NCI-H1048 (cell line): ENCODE results near the gene PVALEF.
"Not testable (repeated sequence)": the region's sequence is repeated elsewhere in the genome, so short reads cannot be mapped to it uniquely, and the experiment has no call there.

Experiments
- DNase-seq: peaks from one replicate; lab custom pipeline; 2025; lab: John Stamatoyannopoulos, UW

Gene PVALEF

DNA sequence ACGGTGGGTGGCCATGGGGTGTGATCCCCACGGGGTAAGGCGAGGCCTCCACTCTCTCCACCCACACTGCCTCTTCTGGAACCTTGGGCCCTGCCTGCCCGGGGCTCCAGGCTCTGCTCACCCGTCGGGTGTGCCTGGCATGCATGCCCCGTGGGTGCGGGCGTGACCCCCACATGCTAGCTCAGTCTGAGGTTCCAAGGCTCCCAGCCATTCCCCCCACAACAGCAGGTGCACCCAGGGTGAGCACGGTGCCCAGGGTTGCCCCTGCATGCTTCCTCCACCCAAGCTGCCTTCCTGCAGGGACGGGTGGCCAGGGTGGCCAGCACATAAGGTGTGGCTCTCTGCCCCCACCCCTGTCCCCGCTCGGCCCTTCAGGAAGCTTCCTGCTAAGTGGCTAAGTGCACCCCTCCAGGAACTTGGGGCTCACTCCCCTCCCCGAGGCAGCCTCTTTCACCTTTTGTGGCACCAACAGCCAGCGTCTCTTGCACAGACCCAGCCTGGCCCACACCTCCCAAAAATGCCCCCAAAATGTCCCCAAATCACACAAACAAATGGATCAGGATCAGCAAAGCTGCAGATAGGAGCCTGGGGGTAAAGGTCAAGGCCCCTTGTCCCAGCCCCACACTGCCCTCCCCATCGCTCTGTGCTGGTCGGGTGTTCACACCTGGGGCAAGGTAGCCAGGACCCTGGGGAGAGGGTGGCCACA, 21.4 kb upstream of the PVALEF start:
- no peak for DNase-seq

DNA sequence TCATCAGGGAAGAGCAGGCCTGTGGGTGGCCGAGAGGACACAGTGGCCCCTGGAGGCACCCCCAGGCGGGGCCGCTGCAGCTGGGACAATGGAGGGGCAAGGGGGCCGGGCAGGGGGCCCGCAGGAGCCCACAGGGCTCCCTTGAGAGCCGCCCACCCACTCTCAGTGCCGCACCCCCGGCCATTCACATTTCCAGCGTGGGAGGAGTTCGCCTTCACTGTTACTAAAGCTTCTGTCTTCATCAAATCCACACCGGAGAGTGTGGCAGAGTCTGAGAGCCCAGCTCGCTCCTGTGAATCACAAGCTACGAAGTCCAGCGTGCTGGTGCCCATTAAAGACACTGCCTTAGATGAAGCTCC, 20.9 kb upstream of the PVALEF start:
- DNase-seq, result no peak

DNA sequence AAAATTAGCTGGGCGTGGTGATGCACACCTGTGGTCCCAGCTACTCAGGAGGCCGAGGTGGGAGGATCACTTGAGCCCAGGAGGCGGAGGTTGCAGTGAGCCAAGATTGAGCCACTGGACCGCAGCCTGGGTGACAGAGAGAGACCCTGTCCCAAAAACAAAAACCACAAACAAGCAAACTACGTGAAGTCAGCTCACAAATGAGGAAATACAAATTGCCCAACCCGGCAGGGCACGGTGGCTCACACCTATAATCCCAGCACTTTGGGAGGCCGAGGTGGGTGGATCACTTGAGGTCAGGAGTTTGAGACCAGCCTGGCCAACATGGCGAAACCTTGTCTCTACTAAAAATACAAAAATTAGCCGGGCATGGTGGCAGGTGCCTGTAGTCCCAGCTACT, 19.1 kb upstream of the PVALEF start:
- not testable (repeated sequence) for DNase-seq

DNA sequence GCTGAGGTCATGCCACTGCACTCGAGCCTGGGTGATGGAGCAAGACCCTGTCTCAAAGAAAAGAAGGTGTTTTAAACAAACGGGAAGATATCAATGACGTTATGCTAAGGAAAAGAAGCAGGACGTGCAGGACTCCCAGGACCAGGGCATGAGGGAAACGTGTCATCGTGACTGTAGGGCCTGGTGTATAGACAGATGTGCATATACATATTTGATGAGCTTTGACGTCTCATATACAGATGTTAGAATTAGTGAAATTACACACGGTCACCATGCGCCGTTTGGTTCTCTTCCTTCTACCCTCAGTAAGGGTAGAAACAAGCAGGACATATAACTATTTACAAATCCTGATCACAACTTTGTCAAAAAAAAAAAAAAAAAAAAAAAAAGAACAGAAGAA, 17.6 kb upstream of the PVALEF start:
- no peak for DNase-seq

DNA sequence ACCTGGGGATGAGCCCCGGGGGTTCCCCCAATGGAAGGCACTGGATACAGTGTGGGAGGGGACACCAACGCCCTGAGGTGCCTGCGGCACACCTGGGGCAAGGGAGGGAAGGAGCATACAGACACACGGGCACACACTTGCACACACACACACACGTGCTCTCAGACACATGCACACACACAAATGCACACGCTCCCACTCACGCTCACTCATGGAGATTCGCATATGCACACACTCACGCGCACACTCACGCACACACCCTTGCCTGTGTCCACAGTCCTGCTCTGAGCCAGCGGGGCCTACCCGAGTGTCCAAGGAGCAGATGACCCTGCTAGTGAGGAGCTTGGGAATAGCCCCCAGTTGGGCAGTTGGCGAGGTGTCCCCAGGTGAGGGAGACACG, 16.7 kb upstream of the PVALEF start:
- no peak for DNase-seq

DNA sequence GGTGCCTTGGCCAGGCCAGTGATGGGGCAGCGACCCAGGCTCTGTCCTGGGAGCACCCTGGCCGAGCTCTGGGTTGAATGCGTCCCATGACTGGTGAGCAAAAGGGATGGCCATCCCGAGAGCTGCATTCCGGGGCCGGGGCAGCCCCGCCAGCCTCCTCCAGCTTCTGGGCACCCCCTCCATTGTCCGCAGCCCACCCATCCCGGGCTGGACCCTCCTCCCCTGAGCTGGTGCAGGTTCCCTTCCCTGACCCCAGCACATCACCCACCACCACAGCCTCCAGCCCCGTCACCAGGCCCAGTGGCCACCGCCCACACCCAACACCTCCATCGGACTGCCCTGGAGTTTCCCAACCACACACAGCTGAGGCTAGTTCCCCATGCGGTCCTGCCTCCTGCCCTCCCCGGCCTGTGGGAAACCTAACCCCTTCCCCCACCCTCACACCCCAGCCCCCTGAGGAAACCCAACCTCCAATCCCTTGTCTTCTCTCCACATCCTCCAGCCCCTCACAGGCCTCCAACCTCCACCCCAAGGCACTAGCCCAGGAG, 16.2 kb upstream of the PVALEF start:
- DNase-seq, result no peak

DNA sequence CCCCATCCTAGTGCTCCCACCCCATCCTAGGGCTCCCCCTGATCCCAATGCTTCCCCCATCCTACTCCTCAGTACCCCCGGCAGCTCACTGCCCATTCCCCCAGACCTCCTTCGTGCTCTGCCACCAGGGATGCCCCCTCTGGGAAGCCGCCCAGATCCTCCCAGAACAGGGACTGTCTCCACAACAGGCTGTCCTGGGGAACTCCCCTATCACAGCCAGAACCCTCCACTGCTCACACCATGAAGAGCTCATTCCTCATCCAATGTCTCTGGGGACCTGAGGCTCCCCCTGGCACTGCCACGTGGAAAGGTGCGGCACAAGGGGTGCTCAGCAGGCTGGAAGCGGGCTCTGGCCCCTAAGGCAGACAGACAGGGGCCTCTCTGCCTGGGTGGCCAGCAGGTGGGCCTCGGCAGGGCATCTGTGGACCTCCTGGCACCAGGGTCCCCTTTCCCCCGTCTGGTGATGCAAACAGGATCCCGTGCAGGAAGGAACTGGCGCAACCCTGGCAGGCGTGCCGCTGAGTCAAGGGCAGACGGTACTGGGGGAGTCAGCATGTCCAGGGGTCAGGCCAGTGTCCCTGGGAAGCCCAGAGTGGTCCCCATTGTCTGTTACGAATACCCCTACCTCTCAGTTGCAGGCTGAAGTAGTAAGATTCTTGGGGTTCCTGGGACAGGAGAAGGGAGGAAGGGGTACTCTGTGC, 14.8 kb upstream of the PVALEF start:
- no peak for DNase-seq

DNA sequence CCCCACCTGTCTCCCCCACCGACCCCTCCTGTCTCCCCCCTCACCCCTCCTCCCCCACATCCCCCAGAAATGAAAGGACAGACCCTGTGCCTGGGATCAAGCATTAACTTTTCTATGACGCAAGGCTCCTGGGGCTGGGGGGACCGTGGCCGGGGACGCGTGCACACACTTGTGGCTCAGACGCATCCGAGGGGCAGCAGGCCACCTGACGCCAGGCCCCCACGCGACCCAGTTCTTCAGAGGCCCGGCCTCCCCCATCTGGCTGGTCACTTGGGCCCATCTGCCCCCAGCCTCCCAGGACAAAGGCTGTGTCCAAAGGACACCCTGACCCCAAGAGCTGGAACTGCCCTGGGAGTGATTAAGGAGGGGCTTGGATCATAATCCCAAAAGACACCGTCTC, 14.0 kb upstream of the PVALEF start:
- no peak for DNase-seq

DNA sequence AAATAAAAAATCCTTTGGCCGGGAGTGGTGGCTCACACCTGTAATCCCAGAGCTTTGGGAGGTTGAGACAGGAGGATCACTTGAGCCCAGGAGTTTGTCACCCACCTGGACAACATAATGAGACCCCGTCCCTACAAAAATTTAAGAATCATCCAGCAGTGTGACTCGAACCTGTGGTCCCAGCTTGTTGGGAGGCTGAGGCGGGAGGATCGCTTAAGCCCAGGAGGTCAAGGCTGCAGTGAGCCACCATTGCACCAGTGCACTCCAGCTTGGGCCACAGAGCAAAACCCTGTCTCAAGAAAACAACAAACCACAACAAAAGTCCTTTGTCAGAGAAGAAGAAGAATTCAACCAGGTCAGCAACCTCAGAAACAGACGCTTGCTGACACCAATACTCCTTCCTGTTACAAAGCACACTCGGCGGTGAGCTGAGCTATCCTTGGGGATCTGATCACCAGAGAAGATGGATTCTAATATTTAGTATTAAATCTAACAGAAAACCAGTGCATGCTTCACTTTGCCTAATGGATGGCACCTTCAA, 12.9 kb upstream of the PVALEF start:
- no peak for DNase-seq

DNA sequence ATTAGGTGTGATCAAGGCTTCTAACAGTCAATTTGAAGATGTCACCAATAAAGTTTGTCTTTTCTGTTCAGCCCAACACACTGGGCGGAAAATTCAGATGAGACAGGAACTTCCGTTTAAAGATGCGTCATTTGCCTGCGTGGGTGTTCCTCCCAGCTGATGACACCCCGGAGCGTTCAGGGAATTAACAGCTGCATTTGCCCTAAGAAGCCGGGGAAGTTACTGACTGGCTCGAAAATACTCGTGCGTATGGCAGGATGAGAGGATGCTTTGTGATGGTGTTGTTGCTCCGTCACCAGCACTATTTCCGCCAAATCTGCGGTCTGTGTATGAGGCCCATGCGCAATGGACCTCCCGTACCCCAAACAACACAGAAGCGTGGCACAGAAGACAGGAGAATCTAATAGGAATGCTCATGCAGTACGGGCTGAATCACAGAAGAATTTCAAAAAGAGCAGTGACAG, 11.9 kb upstream of the PVALEF start:
- no peak for DNase-seq

DNA sequence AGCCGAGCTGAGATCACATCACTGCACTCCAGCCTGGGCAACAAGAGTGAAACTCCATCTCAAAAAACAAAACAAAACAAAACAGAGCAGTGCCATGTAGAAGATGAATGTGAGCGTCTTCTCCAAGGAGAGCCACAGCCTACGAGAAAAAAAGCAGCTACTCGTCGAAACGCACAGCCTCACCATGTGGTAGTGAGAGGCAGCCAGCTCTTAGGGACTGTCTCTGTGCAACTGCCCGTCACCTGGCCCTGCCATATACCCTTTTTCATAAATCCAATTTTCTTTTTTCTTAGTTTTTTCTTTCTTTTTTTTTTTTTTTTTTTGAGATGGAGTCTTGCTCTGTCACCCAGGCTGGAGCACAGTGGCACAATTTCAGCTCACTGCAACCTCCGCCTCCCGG, 11.3 kb upstream of the PVALEF start:
- DNase-seq, result not testable (repeated sequence)

DNA sequence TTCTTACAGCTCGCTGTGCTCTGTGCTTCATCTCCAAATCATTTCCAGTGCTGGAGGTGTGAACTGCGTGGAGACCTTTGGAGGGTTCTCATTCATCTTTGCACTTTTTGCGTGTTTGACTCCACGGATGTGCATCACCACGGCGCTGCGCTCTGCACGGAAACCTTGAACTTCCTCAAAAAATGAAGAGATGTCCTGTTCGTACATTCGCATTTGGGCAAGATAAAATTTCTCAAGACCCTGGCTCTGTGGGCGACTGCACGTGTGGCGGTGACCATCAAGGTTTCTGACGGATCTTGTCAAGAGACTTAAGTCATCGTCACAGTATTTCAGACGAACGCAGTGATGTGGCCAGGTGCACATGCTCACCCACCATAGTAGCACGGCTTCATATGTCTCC, 10.3 kb upstream of the PVALEF start:
- no peak for DNase-seq

DNA sequence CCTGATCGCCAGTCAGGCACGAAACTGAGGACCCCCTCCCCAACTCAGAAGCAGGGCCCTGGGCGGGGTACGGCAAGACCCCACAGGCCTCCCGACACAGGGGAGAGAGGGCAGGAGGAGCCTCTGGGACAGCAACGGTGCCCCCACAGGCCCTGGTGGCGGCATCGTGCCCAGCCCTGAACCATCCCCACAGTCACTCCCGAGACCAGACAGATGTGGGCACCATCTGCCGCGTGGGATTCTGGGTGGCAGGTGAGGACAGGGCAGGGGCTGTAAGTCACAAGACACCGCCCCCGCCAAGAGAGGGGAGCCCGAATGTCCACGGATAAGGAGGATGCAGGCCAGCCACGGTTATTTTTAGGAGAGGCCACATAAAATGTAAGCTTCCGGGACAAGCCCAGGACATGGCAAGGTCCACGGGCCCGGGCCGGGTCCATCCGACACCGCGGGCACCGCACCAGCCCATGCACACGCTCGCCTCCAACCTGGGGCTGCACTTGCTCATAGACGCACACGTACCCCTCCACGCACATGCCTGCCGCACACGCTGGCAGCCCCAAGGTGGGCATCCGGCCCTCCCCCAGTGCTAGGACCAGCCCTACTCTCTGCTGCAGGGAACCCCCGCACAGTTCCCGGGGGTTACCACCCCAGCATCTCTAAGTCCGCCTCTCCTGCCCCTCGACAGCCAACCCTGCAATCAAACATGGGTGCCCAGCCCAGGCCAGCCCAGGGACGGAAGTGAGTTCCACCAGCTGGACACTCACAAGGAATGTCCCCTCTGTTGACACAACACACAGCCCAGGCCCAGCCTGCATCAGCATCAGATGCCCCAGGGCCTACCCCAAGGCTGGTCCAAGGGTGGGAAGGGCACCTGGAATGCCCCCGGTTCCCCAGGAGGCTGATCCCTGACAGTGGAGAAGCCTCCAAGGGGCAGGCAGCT, 8.2 kb upstream of the PVALEF start:
- no peak for DNase-seq

DNA sequence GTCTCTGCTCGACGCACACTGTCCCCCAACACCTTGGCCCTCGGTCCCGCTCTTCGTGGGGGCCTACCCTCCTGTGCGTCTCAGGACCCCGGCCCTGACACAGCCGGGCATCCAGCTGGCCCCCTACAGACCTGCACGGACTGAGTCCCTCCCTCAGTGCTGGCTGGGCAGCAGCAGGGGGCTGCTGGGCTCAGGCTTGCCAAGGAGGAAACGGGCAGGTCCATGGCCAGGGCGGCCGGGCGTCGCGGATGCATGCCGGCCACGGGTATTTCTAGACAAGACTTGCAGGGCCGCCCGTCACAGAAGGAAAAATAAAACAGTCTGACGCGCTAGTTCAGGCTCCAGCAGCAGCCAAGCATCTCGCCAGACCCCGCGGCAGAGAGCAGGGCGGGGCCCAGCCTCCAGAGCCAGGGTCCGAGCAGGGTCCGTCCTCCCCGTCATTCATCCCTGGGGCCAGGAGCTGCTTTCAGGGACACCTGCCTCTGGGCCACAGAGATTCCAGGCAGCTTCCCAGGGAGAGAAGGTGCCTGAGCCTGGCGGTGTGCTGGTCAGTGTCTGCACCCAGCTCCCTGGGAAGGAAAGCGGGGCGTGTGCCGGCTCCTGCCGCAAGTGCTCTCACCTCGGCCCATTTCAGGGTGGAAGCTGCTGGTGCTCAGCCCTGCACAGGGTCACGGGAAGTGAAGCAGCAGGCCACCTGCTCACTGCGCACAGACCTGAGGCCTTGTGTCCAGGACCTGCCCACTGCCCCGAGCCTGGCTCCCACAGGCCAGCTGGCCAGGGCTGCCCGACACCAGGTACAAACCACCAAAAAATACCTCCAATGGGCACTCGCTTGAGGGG, 7.2 kb upstream of the PVALEF start:
- no peak for DNase-seq

DNA sequence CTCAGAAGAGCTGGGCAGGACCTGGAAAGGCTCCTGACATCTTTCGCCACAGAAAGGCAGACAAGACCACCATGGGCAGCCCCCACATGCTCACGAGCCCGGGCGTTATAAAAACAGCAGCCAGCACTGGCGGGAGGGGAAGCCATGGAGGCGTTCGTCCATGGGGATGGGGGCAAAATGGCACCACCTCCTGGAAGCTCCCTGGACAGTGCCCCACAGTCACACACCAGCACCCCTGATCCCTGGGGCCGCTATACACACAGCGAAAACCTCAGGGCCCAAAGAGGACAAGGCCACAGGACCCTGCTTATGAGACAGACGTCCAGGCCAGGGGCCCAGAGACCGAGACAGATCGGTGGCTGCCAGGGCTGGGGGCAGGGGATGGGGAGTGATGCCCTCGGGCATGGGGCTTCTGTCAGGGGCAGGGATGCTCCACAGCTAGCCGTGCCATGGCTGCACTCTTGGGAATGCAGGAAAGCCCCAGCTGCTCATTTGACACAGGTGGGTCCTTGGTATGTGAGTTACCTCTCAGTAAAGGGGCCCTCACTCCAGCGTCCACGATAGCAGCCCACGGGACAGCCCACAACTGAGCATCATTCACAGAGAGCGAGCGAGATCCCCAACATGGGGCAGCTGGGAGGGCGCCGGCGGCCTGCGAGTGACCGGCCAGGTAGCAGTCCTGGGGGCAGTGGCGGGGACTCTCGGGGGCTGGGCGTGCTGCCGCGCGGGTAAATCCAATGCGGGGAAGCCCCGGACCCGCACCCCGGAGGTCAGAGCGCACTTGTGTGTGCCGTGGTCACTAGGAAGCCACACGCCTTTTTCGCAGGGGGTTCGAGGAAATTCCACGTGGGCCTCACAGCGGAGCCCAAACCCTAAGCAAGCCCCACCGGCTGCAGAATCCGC, 6.4 kb upstream of the PVALEF start:
- DNase-seq, result no peak

DNA sequence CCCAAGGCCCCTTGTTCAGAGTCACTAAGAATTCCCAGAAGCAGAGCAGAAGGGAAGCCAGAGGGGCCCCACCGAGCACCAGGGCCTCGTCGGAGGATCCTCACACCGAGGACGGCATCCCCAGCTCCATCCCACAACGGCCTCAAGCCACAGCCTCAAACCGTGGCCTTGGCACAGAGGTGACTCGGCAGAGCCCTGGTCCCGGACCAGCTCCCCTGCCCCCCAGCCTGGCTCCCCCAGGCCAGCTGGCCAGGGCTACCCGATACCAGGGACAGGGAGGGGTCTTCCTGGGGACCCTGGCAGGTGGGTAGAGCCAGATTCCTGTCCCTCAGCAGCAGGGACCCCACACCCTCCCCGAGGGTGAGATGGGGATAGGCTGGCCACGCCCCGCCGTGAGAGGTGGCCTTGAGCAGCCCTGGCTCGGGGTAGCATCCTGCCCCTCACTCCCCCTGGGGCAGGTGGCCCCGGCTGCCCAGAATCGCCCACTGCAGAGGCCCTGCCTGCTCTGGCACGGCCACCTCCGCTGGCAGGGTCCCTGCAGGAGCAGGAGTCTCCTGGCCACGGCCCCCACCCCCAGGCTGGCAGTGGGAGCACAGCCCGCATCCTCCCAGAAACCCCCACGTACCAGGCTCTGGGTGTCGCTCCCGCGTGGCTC, 5.6 kb upstream of the PVALEF start:
- no peak for DNase-seq

DNA sequence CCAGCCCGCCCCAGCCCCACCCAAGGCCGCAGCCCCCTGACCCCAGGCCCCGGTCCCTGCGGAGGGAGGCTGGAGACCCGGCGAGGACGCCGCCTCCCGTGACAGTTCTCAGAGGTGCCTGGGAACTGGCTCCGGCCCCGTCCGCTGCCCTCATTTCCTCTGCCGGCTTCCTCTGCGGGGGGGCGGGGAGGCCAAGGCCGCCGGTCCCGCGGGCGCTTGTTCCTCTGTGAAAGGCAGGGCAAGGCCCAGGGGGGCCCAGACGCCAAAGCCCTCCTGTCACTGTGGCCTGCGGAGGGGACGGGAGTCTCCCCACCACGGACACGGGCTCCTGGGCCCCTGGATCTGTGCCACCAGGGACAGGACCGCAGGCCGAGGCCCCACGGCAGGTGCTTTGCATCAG, 5.0 kb upstream of the PVALEF start:
- no peak for DNase-seq

DNA sequence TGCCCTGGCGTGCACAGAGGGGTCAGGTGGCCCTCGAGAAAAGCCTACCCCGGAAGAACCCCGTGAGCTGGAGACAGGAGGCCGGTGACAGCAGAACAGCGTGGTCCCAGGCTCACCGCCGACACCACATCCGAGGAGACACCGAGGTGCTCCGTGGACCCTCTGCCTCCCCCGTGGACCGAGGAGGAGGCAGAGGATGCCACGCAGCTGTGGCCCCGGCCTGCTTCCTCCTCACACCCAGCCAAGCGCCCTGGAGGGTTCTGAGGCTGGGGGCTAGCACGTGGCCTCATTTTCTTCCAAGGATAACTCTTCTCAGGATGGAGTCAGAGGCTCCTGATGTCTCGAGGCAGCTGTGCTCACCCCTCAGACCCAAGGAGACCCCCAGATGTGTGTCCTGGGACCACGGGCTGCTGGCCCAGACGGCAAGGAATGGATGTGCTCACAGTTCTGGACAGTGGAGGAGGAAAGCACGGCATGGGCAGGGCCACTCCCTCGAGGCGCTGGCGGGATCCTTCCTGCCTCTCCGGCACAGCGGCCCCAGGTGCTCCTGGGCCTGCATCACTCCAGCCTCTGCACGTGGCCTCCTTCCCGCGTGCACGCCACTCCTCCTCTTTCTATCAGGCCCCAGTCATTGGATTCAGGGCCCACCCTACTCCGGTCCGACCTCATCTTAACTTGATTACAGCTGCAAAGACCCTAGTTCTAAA, 4.4 kb upstream of the PVALEF start:
- DNase-seq, result no peak

DNA sequence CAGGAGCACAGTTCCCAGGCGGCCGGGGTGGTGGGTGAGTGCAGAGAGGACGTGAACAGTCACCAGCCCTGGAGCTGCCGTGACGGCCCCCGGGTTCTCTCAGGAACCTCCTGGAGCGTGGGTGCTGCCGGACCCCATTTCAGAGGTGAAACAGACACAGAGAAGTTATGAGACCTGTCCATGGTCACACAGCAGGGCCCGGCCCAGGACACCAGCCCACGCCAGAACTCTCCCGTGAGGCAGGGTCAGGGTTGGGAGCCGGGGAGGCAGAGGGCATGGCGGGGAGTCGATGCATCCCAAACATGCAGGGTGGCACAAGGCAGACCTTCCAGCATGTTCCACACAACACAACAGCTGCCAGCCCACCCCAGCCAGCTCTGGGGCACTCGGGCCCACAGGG, 3.8 kb upstream of the PVALEF start:
- DNase-seq, result no peak
